ENCODE data around the gene KIF11. TPM values are rescaled to one million over a fixed set of nuclear protein-coding genes. Genes with fewer than 3 reads are reported as not detected.

KIF11 gene
- total RNA-seq, 1 donor from 2014 or later, result 25.6 TPM

- H3K4me3 Mint-ChIP-seq (ENCODE audit: low read depth), result peak overlapping the region; percentile 37
- H3K4me1 Mint-ChIP-seq (ENCODE audit: low read depth), result peaks cover 52% of the 10 kb centered on the region
- no peak for TF ChIP-seq CTCF (IDR thresholded peaks at IDR 0.05; ENCODE audit: unreplicated experiment)
- peak overlapping the region; percentile 96 for H3K27ac Mint-ChIP-seq
- no peaks in the 10 kb centered on the region for H3K9me3 Mint-ChIP-seq (ENCODE audit: low read depth)
- no peaks in the 10 kb centered on the region for H3K36me3 Mint-ChIP-seq (ENCODE audit: insufficient read depth)
- DNase-seq (ENCODE audit: low spot score, unreplicated experiment), result no peak
- peaks cover 1% of the 10 kb centered on the region for H3K27me3 Mint-ChIP-seq
These were observed 105.0 kb downstream of the KIF11 start for GRCh38 chr10:92697663-92698511.

GRCh38 chr10:92699193-92699517, 106.2 kb downstream of the KIF11 start:
- H3K4me3 Mint-ChIP-seq (ENCODE audit: low read depth), result peak overlapping the region; percentile 67
- DNase-seq (ENCODE audit: low spot score, unreplicated experiment), result no peak
- TF ChIP-seq CTCF (IDR thresholded peaks at IDR 0.05; ENCODE audit: unreplicated experiment), result no peak
- H3K27me3 Mint-ChIP-seq, result peaks cover 3% of the 10 kb centered on the region
- peaks cover 44% of the 10 kb centered on the region for H3K4me1 Mint-ChIP-seq (ENCODE audit: low read depth)
- no peak overlapping the region for H3K27ac Mint-ChIP-seq
- no peaks in the 10 kb centered on the region for H3K9me3 Mint-ChIP-seq (ENCODE audit: low read depth)
- H3K36me3 Mint-ChIP-seq (ENCODE audit: insufficient read depth), result no peaks in the 10 kb centered on the region

GRCh38 chr10:92699518-92700381, 106.8 kb downstream of the KIF11 start:
- Mint-ChIP-seq H3K36me3 (ENCODE audit: insufficient read depth) (no peaks in the 10 kb centered on the region), H3K4me3 (ENCODE audit: low read depth) (peak overlapping the region; percentile 67), H3K27ac (peak overlapping the region; percentile 48), H3K4me1 (ENCODE audit: low read depth) (peaks cover 39% of the 10 kb centered on the region), H3K27me3 (peaks cover 3% of the 10 kb centered on the region), H3K9me3 (ENCODE audit: low read depth) (no peaks in the 10 kb centered on the region)
- TF ChIP-seq CTCF (IDR thresholded peaks at IDR 0.05; ENCODE audit: unreplicated experiment), result no peak
- no peak for DNase-seq (ENCODE audit: low spot score, unreplicated experiment)

- no peak for DNase-seq (ENCODE audit: low spot score, unreplicated experiment)
- no peak overlapping the region for H3K4me3 Mint-ChIP-seq (ENCODE audit: low read depth)
- no peak overlapping the region for H3K27ac Mint-ChIP-seq
- peaks cover 20% of the 10 kb centered on the region for H3K4me1 Mint-ChIP-seq (ENCODE audit: low read depth)
- H3K36me3 Mint-ChIP-seq (ENCODE audit: insufficient read depth), result no peaks in the 10 kb centered on the region
- TF ChIP-seq CTCF (IDR thresholded peaks at IDR 0.05; ENCODE audit: unreplicated experiment), result no peak
- peaks cover 5% of the 10 kb centered on the region for H3K27me3 Mint-ChIP-seq
- H3K9me3 Mint-ChIP-seq (ENCODE audit: low read depth), result no peaks in the 10 kb centered on the region
These were observed 109.5 kb downstream of the KIF11 start for GRCh38 chr10:92702301-92702916.

Other genes with a start within 250 kb of the KIF11 start
- 60.1 TPM in 2 replicates for gene IDE, start 19.0 kb upstream of the KIF11 start, total RNA-seq
- 39.3 and 46.1 TPM in 2 replicates for gene HHEX, start 96.8 kb downstream of the KIF11 start, total RNA-seq